HG02970 (cell line): Measurements from ENCODE around the gene EAF1.
"Not testable (repeated sequence)": the region's sequence is repeated elsewhere in the genome, so short reads cannot be mapped to it uniquely, and the experiment has no call there.

ENCODE experiments used
- ATAC-seq: cut with Tn5 transposase; IDR thresholded peaks from one replicate; pipeline ENCODE4 v1.9.1; 2021; ENCODE audit warnings: mild to moderate bottlenecking, moderate library complexity, moderate number of reproducible peaks; ENCODE audit not compliant: unreplicated experiment, low FRiP score

EAF1 gene

DNA sequence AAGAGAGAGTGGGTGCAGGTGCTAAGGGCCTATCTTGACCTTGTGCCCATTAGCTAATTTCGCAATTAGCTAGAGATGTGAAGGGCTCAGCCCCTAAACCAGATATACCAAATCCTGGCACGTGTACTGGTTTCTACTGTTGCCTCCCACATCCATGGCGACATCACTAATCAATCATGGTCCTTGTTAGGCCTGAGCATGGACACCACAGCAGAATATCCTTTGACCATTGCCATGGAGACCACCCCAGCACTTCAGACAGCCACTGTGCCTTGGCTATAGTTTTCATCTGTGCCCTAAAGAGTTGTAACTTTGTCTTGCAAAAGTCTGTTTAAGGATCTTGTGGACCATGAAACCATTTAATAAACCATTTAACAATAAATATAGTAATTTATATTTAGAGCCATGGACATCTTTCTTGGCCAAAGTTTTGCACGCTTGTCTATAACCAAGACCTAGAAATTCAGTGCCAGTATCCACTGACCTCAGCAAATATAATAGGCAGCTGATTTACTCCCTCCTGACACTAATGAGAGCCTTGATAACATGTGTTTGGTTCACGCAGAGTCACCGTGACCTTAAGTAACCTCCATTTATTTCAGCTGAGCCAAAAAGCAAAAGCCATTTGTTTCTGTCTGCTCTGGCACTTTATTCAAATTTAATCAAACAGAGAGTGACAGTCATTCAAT lies 50.7 kb downstream of the EAF1 start:
- no peak for ATAC-seq

DNA sequence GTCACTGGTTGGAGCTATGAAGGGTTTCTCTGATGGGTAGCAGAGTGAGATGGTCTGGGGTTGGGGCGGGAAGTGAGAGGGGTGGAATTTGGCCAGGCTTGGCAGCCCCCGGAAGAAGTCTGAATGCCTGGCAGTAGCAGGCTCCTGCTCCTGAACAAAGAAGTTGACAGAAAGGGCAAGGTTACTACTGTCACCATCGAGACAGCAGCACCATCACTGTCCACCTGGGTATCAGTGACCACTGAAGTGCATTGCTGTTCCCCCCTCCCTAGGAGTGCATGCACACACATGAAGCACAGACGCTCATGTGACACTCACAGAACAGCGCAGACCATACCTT lies 51.2 kb downstream of the EAF1 start:
- ATAC-seq: no peak

DNA sequence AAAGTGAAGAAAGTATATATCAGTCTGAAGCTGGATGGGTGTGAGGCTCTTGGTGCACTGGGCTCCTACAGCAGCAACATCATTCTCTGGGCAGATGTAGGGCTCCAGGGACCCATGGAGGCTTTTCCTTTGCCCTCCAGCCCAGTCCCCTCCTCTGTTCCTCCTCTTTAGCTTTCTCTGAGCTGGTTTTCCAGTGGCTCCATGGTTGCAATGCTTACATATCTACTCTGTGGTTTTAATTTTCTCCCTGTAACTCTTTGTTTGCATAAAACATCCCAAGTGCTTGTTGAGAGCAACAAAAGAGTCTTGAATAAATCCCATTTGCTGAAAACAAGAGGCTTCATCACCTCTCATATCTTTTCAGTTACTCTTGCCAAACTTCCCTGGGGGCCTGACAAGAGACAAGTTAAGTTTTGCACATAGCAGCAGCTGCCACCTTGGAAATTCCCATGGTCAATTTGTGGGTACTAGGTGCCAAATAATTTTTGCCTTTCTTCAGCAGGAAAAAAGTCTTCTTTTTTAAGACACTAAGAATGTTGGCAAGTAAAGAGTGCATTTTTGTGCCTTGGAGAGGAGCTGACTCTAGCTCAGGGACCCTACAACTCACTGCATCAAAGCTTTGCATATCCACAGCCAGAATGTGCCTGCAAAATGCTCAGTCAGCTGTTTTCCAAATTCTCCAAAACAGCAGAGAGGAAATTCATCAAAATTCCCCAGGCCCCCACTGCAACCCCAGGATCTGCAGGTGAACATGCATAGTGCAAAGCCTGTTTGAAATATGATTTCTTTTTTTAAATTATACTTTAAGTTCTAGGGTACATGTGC lies 52.2 kb downstream of the EAF1 start:
- no peak for ATAC-seq

DNA sequence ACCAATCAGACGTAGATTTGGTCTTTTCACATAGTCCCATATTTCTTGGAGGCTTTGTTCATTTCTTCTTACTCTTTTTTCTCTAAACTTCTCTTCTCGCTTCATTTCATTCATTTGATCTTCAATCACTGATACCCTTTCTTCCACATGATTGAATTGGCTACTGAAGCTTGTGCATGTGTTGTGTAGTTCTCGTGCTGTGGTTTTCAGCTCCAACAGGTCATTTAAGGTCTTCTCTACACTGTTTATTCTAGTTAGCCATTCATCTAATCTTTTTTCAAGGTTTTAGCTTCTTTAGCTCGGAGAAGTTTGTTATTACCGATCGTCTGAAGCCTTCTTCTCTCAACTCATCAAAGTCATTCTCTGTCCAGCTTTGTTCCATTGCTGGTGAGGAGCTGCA lies 57.2 kb downstream of the EAF1 start:
- not testable (repeated sequence) for ATAC-seq

DNA sequence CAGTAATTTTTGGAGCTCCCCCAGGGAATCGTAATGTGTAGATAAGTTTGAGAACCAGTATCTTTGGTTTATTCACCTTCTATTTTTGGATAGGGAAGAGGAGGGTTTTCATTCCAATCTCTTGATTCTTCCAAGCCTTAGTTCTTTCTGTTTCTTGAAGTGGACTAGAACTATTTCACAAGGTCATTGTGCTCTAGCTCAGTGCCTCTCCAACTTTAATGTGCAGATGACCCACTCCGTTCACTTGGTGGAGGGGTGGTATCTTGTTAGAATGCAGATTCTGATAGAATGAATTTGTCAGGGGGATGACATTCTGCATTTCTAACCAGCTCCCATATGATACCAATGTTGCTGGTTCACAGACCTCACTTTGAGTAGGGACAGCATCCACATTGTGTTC lies 58.6 kb downstream of the EAF1 start:
- ATAC-seq: no peak

DNA sequence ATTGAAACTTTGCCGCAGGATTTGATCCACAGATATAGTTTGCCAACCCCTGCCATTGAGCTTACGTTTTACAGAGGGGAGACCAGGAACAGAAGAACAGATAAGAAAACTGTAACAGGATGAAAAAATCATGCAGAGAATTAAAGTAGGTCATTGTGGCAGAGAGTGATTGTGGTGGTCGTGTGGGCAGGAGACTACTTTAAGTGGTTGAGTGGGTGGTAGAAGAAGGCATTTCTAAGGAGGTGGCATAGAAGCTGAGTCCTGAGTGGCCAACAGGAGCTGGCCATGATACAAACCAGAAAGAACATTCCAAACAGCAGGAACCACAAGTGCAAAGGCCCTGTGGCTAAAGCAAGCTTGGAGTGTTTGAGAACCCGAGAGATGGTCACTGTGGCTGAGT lies 59.6 kb downstream of the EAF1 start:
- no peak for ATAC-seq

DNA sequence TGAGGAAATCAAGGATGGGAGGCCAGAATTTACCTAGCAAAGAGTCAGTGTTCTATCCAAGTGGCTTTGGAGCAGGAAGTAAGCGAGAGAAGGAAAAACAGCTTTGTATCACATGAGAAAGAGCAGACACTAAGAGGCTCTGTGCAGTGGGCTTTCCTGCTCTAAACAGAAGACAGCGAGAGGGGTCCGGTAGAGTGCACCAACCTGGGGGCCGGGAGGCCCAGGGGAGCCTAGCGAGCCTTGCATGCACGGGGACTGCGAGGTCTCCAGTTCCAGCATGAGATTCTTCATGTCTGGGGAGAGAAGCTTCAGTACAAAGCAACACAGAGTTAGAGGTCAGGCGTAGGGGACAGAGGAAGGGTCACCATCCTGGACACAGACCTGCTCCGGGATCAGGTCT lies 60.6 kb downstream of the EAF1 start:
- no peak for ATAC-seq

DNA sequence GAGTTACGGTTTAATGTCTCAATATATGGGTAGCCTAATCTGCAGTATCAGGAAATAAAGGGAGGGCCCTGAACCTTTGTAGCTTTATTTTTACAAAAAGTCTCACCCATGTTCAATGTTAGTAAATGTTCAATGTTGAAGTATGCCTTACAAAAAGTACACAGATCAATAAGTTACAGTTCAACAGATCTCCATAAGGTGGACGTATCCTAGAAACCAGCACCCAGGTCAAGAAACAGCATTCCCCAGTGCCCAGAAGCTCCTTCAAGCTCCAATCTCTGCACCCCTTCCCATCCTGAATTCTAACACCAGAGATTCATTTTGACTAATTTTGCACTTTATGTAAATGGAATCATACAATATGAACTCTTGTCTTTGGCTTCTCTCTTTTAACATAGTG lies 62.8 kb downstream of the EAF1 start:
- no peak for ATAC-seq

DNA sequence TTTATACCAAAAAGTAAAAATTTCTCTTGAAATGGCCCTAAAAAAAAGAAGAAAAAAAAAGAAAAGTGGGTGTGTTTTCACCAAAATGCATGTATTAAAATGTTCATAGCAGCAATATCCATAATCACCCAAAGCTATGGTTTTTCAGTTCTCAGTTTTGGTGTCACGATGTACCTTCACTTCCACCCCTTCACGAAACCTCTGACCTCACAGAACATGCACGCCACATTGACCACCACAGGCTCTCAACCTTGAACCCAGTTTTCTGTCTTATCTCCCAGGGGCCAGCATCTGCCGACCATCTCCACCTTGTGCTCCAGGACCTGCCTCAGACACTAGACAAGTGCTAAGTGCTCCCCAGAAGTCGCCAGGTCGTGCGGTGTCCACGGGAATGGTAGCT lies 63.7 kb downstream of the EAF1 start:
- no peak for ATAC-seq
